Transverse colon (tissue), 4 donors: ENCODE results near the gene CDKL4. TPM values are rescaled to one million over a fixed set of nuclear protein-coding genes. Genes with fewer than 3 reads are reported as not detected.

ENCODE experiments used
- DNase-seq: peaks from one replicate; pipeline ENCODE4 v3.0.0-alpha.2; 2019
- H3K27ac ChIP-seq, 4 donors: fragments of 200-600 bp; sonication (generic); 2 replicates each; pipeline ENCODE4 v1.5.1; 2016 to 2018; ENCODE audit warnings: inconsistent platforms in 4 of 4
- H3K27me3 ChIP-seq: fragments of 200-600 bp; sonication (generic); 2 replicates; pipeline ENCODE4 v1.5.1; 2017; ENCODE audit warnings: inconsistent platforms
- H3K36me3 ChIP-seq, 4 donors: fragments of 200-600 bp; sonication (generic); 2 replicates each; pipeline ENCODE4 v1.5.1; 2017 to 2019; ENCODE audit warnings: inconsistent platforms in 4 of 4
- H3K4me1 ChIP-seq, 4 donors: fragments of 200-600 bp; sonication (generic); 2 replicates each; pipeline ENCODE4 v1.5.1; 2017 to 2020; ENCODE audit warnings: inconsistent platforms in 4 of 4
- H3K4me3 ChIP-seq, 4 donors: fragments of 200-600 bp; sonication (generic); 1 replicate in 1 of 4; 2 replicates in 3 of 4; pipeline versions ENCODE4 v1.5.1 to v1.6.1; 2017 to 2019; ENCODE audit warnings: inconsistent platforms in 4 of 4
- H3K9me3 ChIP-seq, 2 donors: fragments of 200-600 bp; sonication (generic); 2 replicates each; pipeline ENCODE4 v1.5.1; 2017 to 2019; ENCODE audit warnings: inconsistent platforms in 2 of 2
- CTCF ChIP-seq, 5 experiments: fragments of 200-600 bp in 3 of 5; fragments of 450-650 bp in 2 of 5; sonication (generic) in 3 of 5; IDR thresholded peaks; 1 replicate in 2 of 5; 2 replicates in 3 of 5; pipeline ENCODE4 v1.5.1; 2016 to 2017; ENCODE audit warnings: antibody characterized with exemption in 5 of 5, inconsistent platforms in 3 of 5, mild to moderate bottlenecking in 2 of 5, moderate library complexity in 1 of 5
- EP300 ChIP-seq: sonication (generic); formaldehyde crosslinking; IDR thresholded peaks from one replicate; pipeline ENCODE4 v1.6.1; 2017; ENCODE audit warnings: antibody characterized with exemption, low read depth
- POLR2A ChIP-seq: fragments of 450-650 bp; IDR thresholded peaks from one replicate; pipeline ENCODE4 v1.6.1; 2016; ENCODE audit warnings: antibody characterized with exemption, mild to moderate bottlenecking, moderate library complexity
- POLR2AphosphoS5 ChIP-seq, 3 donors: sonication (generic); formaldehyde crosslinking; IDR thresholded peaks; one replicate each; pipeline ENCODE4 v1.6.1; 2016; ENCODE audit warnings: antibody characterized with exemption in 3 of 3
- WGBS, 2 donors: methylation state at CpG; one replicate each; pipeline ENCODE4 v1.1.5; 2018; ENCODE audit warnings: low coverage in 1 of 2; 5-methylcytosine and 5-hydroxymethylcytosine counted together
- in situ Hi-C, 4 donors: fragments of 200-750 bp; cut with MboI; loops; one replicate each; pipeline versions ENCODE4 v1.15.0 to v1.15.1; 2017; ENCODE audit warnings: low sequenced_read_pairs in 3 of 4, low pct_ligation_motif_present in 1 of 4, low pct_unique_long_range_greater_than_20kb in 1 of 4
- intact Hi-C: fragments of 100-400 bp; cut with DNase I; formaldehyde crosslinking; loops from one replicate; pipeline ENCODE4 v1.15.1; 2023; ENCODE audit warnings: low total_unique reads
- total RNA-seq, 4 donors: library from RNA; depleted of rRNA; stranded (reverse); fragments of >200 nt; gene quantifications; one replicate each; pipeline ENCODE4 v1.1.0, GENCODE V29; 2016

Gene CDKL4
- 1 to 10 TPM in 1 of 4 donors, under 1 TPM in 1, not detected in 2; 0.79 to 1.5 TPM for total RNA-seq

- Histone ChIP-seq H3K9me3 (no peaks in the 10 kb centered on the region), H3K4me3 (peak within 1 kb of the TSS in 1 of 4 donors; percentile 16), H3K27ac (no peak within 1 kb of the TSS), H3K36me3 (no peaks in the 10 kb centered on the region), H3K27me3 (no peaks in the 10 kb centered on the region), H3K4me1 (no peaks in the 10 kb centered on the region)
- in situ Hi-C loops, result no loop called here
- WGBS, 2 donors, result 78 to 90% methylated on average over 9 to 46 of the region's 58 CpGs
- intact Hi-C loops, result no loop called here
- TF ChIP-seq CTCF (IDR thresholded peaks at IDR 0.05) (no peak), POLR2AphosphoS5 (IDR thresholded peaks at IDR 0.05) (no peak), POLR2A (no peak), EP300 (no peak)
- DNase-seq, result peak; percentile 18
Observed at GRCh38 chr2:39243469-39244123, at the start of gene CDKL4. CDKL4 (minus strand) TSS chr2:39243970.

GRCh38 chr2:39290433-39290832, 46.7 kb upstream of the CDKL4 start:
- intact Hi-C loops, result no loop called here
- TF ChIP-seq EP300 (no peak), CTCF (IDR thresholded peaks at IDR 0.05) (no peak)
- Histone ChIP-seq H3K4me3 (no peak overlapping the region), H3K27me3 (no peaks in the 10 kb centered on the region), H3K4me1 (no peaks in the 10 kb centered on the region), H3K36me3 (peaks cover 0 to 50% (median 15%) of the 10 kb centered on the region in 4 donors), H3K9me3 (no peaks in the 10 kb centered on the region), H3K27ac (no peak overlapping the region)
- WGBS, 2 donors, result 91 to 96% methylated on average over 6 of the region's 6 CpGs
- no peak for DNase-seq
- in situ Hi-C loops, result no loop called here

GRCh38 chr2:39289609-39290008, 45.8 kb upstream of the CDKL4 start:
- no peak for DNase-seq
- TF ChIP-seq POLR2A (no peak), POLR2AphosphoS5 (IDR thresholded peaks at IDR 0.05) (no peak), CTCF (IDR thresholded peaks at IDR 0.05) (no peak), EP300 (no peak)
- Histone ChIP-seq H3K27me3 (no peaks in the 10 kb centered on the region), H3K27ac (no peak overlapping the region), H3K4me3 (no peak overlapping the region), H3K9me3 (no peaks in the 10 kb centered on the region), H3K36me3 (peaks cover 0 to 50% (median 15%) of the 10 kb centered on the region in 4 donors), H3K4me1 (no peaks in the 10 kb centered on the region)
- in situ Hi-C loops, result no loop called here
- intact Hi-C loops, result no loop called here

- WGBS, 2 donors, result 91 to 100% methylated on average over 1 of the region's 1 CpG
- Histone ChIP-seq H3K9me3 (no peaks in the 10 kb centered on the region), H3K27ac (no peak overlapping the region), H3K36me3 (peaks cover 0 to 46% (median 4%) of the 10 kb centered on the region in 4 donors), H3K4me3 (no peak overlapping the region), H3K27me3 (no peaks in the 10 kb centered on the region), H3K4me1 (no peaks in the 10 kb centered on the region)
- in situ Hi-C loops (no loop called here), intact Hi-C loops (no loop called here)
- no peak for DNase-seq
- TF ChIP-seq EP300, result no peak
- no peak for TF ChIP-seq POLR2A
- no peak for TF ChIP-seq POLR2AphosphoS5 (IDR thresholded peaks at IDR 0.05)
Observed at GRCh38 chr2:39283561-39283960, 39.8 kb upstream of the CDKL4 start.

- Histone ChIP-seq H3K27ac (no peak overlapping the region), H3K27me3 (no peaks in the 10 kb centered on the region), H3K36me3 (peaks cover 0 to 46% (median 11%) of the 10 kb centered on the region in 4 donors), H3K9me3 (no peaks in the 10 kb centered on the region), H3K4me3 (no peak overlapping the region), H3K4me1 (no peaks in the 10 kb centered on the region)
- in situ Hi-C loops (no loop called here), intact Hi-C loops (no loop called here)
- DNase-seq, result no peak
- 93 to 100% methylated on average over 3 of the region's 3 CpGs for WGBS, 2 donors
- TF ChIP-seq POLR2A, result no peak
Observed at GRCh38 chr2:39281391-39281790, 37.6 kb upstream of the CDKL4 start.
